ENCODE measurements around the gene MTFP1. TPM values are rescaled to one million over a fixed set of nuclear protein-coding genes. Genes with fewer than 3 reads are reported as not detected.

Gene MTFP1
- total and polyA plus RNA-seq, 10 donors, result 9.9 to 36.8 (median 19.9) TPM

GRCh38 chr22:30452861-30453260 lies 27.3 kb downstream of the MTFP1 start:
- no peaks in the 10 kb centered on the region for H3K4me1 ChIP-seq
- H3K27ac ChIP-seq, result no peak overlapping the region
- WGBS, 5 donors, result 80 to 87% (median 82%) methylated on average over 6 of the region's 6 CpGs
- intact Hi-C loops (cut with DNase I; ENCODE audit: low total_unique reads), result no loop called here
- DNase-seq, result no peak
- no peak for TF ChIP-seq POLR2A (IDR thresholded peaks at IDR 0.05)
- TF ChIP-seq CTCF (IDR thresholded peaks at IDR 0.05 in 8 of 11, conservative IDR thresholded peaks at IDR 0.05 in 3 of 11), result no peak
- no peak for TF ChIP-seq POLR2AphosphoS5 (IDR thresholded peaks at IDR 0.05)
- H3K9me3 ChIP-seq, result no peaks in the 10 kb centered on the region
- no peaks in the 10 kb centered on the region for H3K36me3 ChIP-seq
- H3K27me3 ChIP-seq (replicated peaks in 1 of 7), result peaks cover 0 to 11% (median 0%) of the 10 kb centered on the region in 7 donors
- H3K4me3 ChIP-seq, result no peak overlapping the region

DNA sequence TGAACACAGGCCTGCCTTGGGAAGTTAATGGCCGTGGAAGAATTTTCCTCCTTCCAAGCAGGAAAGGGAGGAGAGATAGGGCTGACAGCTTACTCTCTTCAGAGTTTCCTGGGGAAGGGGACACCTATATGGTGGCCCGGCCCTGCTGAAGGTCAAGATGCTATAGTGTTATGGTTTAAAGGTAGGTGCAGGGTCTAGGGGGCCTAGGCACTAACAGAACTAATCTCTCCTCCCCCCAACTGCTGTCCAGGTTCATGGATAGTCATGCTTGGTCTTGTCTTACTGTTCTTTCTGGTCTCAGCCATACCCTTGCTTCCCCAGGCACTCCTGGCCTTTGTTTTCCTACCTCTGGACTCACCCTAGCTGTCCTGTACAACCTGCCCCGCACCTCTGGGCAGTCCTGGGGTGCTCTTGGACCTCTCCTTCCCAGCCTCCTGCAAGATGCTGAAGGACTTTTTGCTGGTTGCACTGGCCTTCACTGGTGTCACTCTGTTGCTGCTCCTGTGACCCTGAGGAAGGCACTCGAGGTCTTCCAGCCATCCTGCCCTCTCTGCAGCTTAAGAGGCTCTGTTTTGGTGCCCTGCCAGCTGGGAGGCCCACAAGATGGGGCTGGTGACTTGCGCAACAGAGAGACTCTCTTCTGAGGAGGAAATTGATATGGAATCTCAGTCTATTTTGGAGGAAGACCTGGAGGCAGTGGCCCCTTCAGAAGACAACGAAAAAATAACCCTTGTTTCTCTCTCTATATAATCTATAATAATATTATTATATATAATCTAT lies 28.4 kb downstream of the MTFP1 start:
- Histone ChIP-seq H3K27ac (no peak overlapping the region), H3K4me1 (no peaks in the 10 kb centered on the region), H3K27me3 (replicated peaks in 1 of 7) (peaks cover 0 to 8% (median 0%) of the 10 kb centered on the region in 7 donors), H3K9me3 (no peaks in the 10 kb centered on the region), H3K36me3 (no peaks in the 10 kb centered on the region), H3K4me3 (no peak overlapping the region)
- TF ChIP-seq POLR2AphosphoS5 (IDR thresholded peaks at IDR 0.05), result no peak
- no peak for TF ChIP-seq CTCF (IDR thresholded peaks at IDR 0.05 in 8 of 11, conservative IDR thresholded peaks at IDR 0.05 in 3 of 11)
- no peak for TF ChIP-seq POLR2A (IDR thresholded peaks at IDR 0.05)
- 51 to 65% (median 53%) methylated on average over 6 of the region's 6 CpGs for WGBS, 5 donors
- DNase-seq, result no peak
- intact Hi-C loops (cut with DNase I; ENCODE audit: low total_unique reads), result no loop called here

DNA sequence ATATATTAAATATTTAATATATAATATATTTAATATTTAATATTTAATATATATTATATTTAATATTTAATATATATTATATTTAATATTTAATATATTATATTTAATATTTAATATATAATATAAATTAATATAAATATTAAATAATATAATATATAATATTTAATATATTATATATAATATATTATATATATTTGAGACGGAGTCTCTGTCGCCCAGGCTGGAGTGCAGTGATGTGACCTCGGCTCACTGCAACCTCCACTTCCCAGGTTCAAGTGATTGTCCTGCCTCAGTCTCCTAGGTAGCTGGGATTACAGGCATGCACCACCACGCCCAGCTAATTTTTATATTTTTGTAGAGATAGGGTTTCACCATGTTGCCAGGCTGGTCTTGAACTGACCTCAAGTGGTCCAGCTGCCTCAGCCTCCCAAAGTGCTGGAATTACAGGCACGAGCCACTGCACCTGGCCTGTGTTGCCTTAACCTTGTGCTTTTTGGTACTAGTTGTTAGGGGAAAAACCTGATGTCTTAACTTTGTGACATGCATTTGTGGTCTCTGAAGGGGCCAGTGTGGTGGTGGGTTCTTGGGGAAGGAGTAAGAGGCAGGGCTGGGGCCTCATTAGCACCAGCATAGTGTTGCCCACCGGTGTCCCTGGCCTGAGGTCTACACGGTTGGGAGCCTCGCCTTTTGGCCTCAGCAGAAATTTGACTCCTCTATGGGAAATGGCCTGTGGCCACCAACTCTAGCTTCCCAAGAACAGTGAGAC lies 29.7 kb downstream of the MTFP1 start:
- H3K36me3 ChIP-seq, result no peaks in the 10 kb centered on the region
- peaks cover 0 to 8% (median 0%) of the 10 kb centered on the region in 7 donors for H3K27me3 ChIP-seq (replicated peaks in 1 of 7)
- H3K9me3 ChIP-seq, result no peaks in the 10 kb centered on the region
- intact Hi-C loops (cut with DNase I; ENCODE audit: low total_unique reads), result no loop called here
- no peak for DNase-seq
- 88 to 94% (median 92%) methylated on average over 8 of the region's 8 CpGs for WGBS, 5 donors
- no peak overlapping the region for H3K4me3 ChIP-seq
- no peaks in the 10 kb centered on the region for H3K4me1 ChIP-seq
- no peak overlapping the region for H3K27ac ChIP-seq
- no peak for TF ChIP-seq POLR2AphosphoS5 (IDR thresholded peaks at IDR 0.05)
- TF ChIP-seq CTCF (IDR thresholded peaks at IDR 0.05 in 8 of 11, conservative IDR thresholded peaks at IDR 0.05 in 3 of 11), result no peak
- no peak for TF ChIP-seq POLR2A (IDR thresholded peaks at IDR 0.05)

DNA sequence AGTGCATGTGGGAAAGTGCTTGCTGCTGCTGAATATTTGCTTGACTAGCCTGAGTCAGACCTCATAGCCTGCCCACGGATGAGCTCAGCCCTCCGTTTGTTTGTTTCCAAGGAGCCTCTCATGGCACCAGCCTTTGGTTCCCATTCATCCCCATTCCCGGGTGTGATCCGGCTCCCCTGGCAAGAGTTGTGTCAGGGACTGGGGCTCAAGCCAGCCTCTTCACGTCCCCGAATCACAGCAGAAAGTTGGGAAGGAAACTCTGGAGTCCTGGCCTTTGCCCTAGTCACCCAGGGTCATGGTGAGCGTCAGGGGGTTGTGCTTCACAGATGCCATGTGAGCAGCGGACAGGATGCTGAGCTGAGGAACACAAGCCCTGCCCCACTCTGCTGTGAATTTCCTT lies 32.4 kb downstream of the MTFP1 start:
- Histone ChIP-seq H3K4me1 (no peaks in the 10 kb centered on the region), H3K27ac (no peak overlapping the region), H3K27me3 (replicated peaks in 1 of 7) (peaks cover 0 to 9% (median 0%) of the 10 kb centered on the region in 7 donors), H3K36me3 (no peaks in the 10 kb centered on the region), H3K4me3 (no peak overlapping the region), H3K9me3 (no peaks in the 10 kb centered on the region)
- intact Hi-C loops (cut with DNase I; ENCODE audit: low total_unique reads), result no loop called here
- no peak for DNase-seq
- TF ChIP-seq POLR2A (IDR thresholded peaks at IDR 0.05), result no peak
- no peak for TF ChIP-seq POLR2AphosphoS5 (IDR thresholded peaks at IDR 0.05)
- TF ChIP-seq CTCF (IDR thresholded peaks at IDR 0.05 in 8 of 11, conservative IDR thresholded peaks at IDR 0.05 in 3 of 11), result no peak
- 66 to 84% (median 76%) methylated on average over 5 to 8 of the region's 8 CpGs for WGBS, 5 donors

Measured in spleen (tissue), 11 donors.